Measurements from ENCODE around the gene TMEM51.
A peak's percentile ranks its signal among the peaks of the same experiment; 100 is the strongest.

TMEM51 gene

GRCh38 chr1:15155888-15156741 is 2.6 kb downstream of the TMEM51 start:
- Histone ChIP-seq H3K9me3 (ENCODE audit: control insufficient read depth in 1 of 2, low read length in 2 of 2) (no peaks in the 10 kb centered on the region), H3K36me3 (ENCODE audit: control insufficient read depth in 1 of 2, insufficient read depth in 2 of 2, low read length in 2 of 2) (no peaks in the 10 kb centered on the region), H3K4me1 (ENCODE audit: control insufficient read depth in 1 of 2, insufficient read depth in 2 of 2, low read length in 2 of 2) (peaks cover 28 to 63% of the 10 kb centered on the region in 2 donors), H3K4me3 (ENCODE audit: low read depth in 1 of 2, low read length in 2 of 2) (peak overlapping the region in 1 of 2 donors; percentile 40), H3K27me3 (ENCODE audit: low read depth, low read length) (no peaks in the 10 kb centered on the region), H3K27ac (ENCODE audit: low read length) (peak overlapping the region; percentile 72)

- H3K4me3 ChIP-seq (ENCODE audit: low read depth in 1 of 2, low read length in 2 of 2), result no peak overlapping the region
- H3K36me3 ChIP-seq (ENCODE audit: control insufficient read depth in 1 of 2, insufficient read depth in 2 of 2, low read length in 2 of 2), result no peaks in the 10 kb centered on the region
- peaks cover 28 to 55% of the 10 kb centered on the region in 2 donors for H3K4me1 ChIP-seq (ENCODE audit: control insufficient read depth in 1 of 2, insufficient read depth in 2 of 2, low read length in 2 of 2)
- no peaks in the 10 kb centered on the region for H3K27me3 ChIP-seq (ENCODE audit: low read depth, low read length)
- H3K9me3 ChIP-seq (ENCODE audit: control insufficient read depth in 1 of 2, low read length in 2 of 2), result no peaks in the 10 kb centered on the region
- H3K27ac ChIP-seq (ENCODE audit: low read length), result peak overlapping the region; percentile 72
Observed at GRCh38 chr1:15156807-15157380, 3.3 kb downstream of the TMEM51 start.

- peaks cover 28 to 51% of the 10 kb centered on the region in 2 donors for H3K4me1 ChIP-seq (ENCODE audit: control insufficient read depth in 1 of 2, insufficient read depth in 2 of 2, low read length in 2 of 2)
- H3K27ac ChIP-seq (ENCODE audit: low read length), result peak overlapping the region; percentile 72
- H3K4me3 ChIP-seq (ENCODE audit: low read depth in 1 of 2, low read length in 2 of 2), result no peak overlapping the region
Observed at GRCh38 chr1:15157524-15158399, 4.2 kb downstream of the TMEM51 start.

GRCh38 chr1:15158506-15159165 is 5.1 kb downstream of the TMEM51 start:
- Histone ChIP-seq H3K27me3 (ENCODE audit: low read depth, low read length) (no peaks in the 10 kb centered on the region), H3K27ac (ENCODE audit: low read length) (peak overlapping the region; percentile 61), H3K36me3 (ENCODE audit: control insufficient read depth in 1 of 2, insufficient read depth in 2 of 2, low read length in 2 of 2) (no peaks in the 10 kb centered on the region), H3K4me1 (ENCODE audit: control insufficient read depth in 1 of 2, insufficient read depth in 2 of 2, low read length in 2 of 2) (peaks cover 31 to 51% of the 10 kb centered on the region in 2 donors), H3K9me3 (ENCODE audit: control insufficient read depth in 1 of 2, low read length in 2 of 2) (no peaks in the 10 kb centered on the region), H3K4me3 (ENCODE audit: low read depth in 1 of 2, low read length in 2 of 2) (peak overlapping the region in 1 of 2 donors; percentile 43)

More at GRCh38 chr1:15157524-15158399, 4.2 kb downstream of the TMEM51 start:
- no peaks in the 10 kb centered on the region for H3K27me3 ChIP-seq (ENCODE audit: low read depth, low read length)
- H3K9me3 ChIP-seq (ENCODE audit: control insufficient read depth in 1 of 2, low read length in 2 of 2), result no peaks in the 10 kb centered on the region
- H3K36me3 ChIP-seq (ENCODE audit: control insufficient read depth in 1 of 2, insufficient read depth in 2 of 2, low read length in 2 of 2), result no peaks in the 10 kb centered on the region

- no peaks in the 10 kb centered on the region for H3K27me3 ChIP-seq (ENCODE audit: low read depth, low read length)
- peak overlapping the region; percentile 61 for H3K27ac ChIP-seq (ENCODE audit: low read length)
- H3K4me3 ChIP-seq (ENCODE audit: low read depth in 1 of 2, low read length in 2 of 2), result peak overlapping the region in 1 of 2 donors; percentile 43
- no peaks in the 10 kb centered on the region for H3K36me3 ChIP-seq (ENCODE audit: control insufficient read depth in 1 of 2, insufficient read depth in 2 of 2, low read length in 2 of 2)
- H3K9me3 ChIP-seq (ENCODE audit: control insufficient read depth in 1 of 2, low read length in 2 of 2), result no peaks in the 10 kb centered on the region
- H3K4me1 ChIP-seq (ENCODE audit: control insufficient read depth in 1 of 2, insufficient read depth in 2 of 2, low read length in 2 of 2), result peaks cover 31 to 48% of the 10 kb centered on the region in 2 donors
Observed at GRCh38 chr1:15159166-15159555, 5.6 kb downstream of the TMEM51 start.

GRCh38 chr1:15160626-15161025 is 7.1 kb downstream of the TMEM51 start:
- Histone ChIP-seq H3K4me1 (ENCODE audit: control insufficient read depth in 1 of 2, insufficient read depth in 2 of 2, low read length in 2 of 2) (peaks cover 28 to 34% of the 10 kb centered on the region in 2 donors), H3K27me3 (ENCODE audit: low read depth, low read length) (no peaks in the 10 kb centered on the region), H3K9me3 (ENCODE audit: control insufficient read depth in 1 of 2, low read length in 2 of 2) (no peaks in the 10 kb centered on the region), H3K27ac (ENCODE audit: low read length) (no peak overlapping the region), H3K4me3 (ENCODE audit: low read depth in 1 of 2, low read length in 2 of 2) (no peak overlapping the region), H3K36me3 (ENCODE audit: control insufficient read depth in 1 of 2, insufficient read depth in 2 of 2, low read length in 2 of 2) (no peaks in the 10 kb centered on the region)

GRCh38 chr1:15167386-15167785 is 13.8 kb downstream of the TMEM51 start:
- Histone ChIP-seq H3K27me3 (ENCODE audit: low read depth, low read length) (no peaks in the 10 kb centered on the region), H3K27ac (ENCODE audit: low read length) (no peak overlapping the region), H3K4me3 (ENCODE audit: low read depth in 1 of 2, low read length in 2 of 2) (no peak overlapping the region), H3K36me3 (ENCODE audit: control insufficient read depth in 1 of 2, insufficient read depth in 2 of 2, low read length in 2 of 2) (no peaks in the 10 kb centered on the region), H3K4me1 (ENCODE audit: control insufficient read depth in 1 of 2, insufficient read depth in 2 of 2, low read length in 2 of 2) (peaks cover 8 to 22% of the 10 kb centered on the region in 2 donors), H3K9me3 (ENCODE audit: control insufficient read depth in 1 of 2, low read length in 2 of 2) (no peaks in the 10 kb centered on the region)

GRCh38 chr1:15168479-15168878 is 14.9 kb downstream of the TMEM51 start:
- H3K4me3 ChIP-seq (ENCODE audit: low read depth in 1 of 2, low read length in 2 of 2), result no peak overlapping the region
- peak overlapping the region; percentile 19 for H3K27ac ChIP-seq (ENCODE audit: low read length)
- H3K27me3 ChIP-seq (ENCODE audit: low read depth, low read length), result no peaks in the 10 kb centered on the region
- H3K9me3 ChIP-seq (ENCODE audit: control insufficient read depth in 1 of 2, low read length in 2 of 2), result no peaks in the 10 kb centered on the region
- no peaks in the 10 kb centered on the region for H3K36me3 ChIP-seq (ENCODE audit: control insufficient read depth in 1 of 2, insufficient read depth in 2 of 2, low read length in 2 of 2)
- H3K4me1 ChIP-seq (ENCODE audit: control insufficient read depth in 1 of 2, insufficient read depth in 2 of 2, low read length in 2 of 2), result peaks cover 5 to 26% of the 10 kb centered on the region in 2 donors

- no peaks in the 10 kb centered on the region for H3K27me3 ChIP-seq (ENCODE audit: low read depth, low read length)
- no peak overlapping the region for H3K4me3 ChIP-seq (ENCODE audit: low read depth in 1 of 2, low read length in 2 of 2)
- H3K36me3 ChIP-seq (ENCODE audit: control insufficient read depth in 1 of 2, insufficient read depth in 2 of 2, low read length in 2 of 2), result no peaks in the 10 kb centered on the region
- no peaks in the 10 kb centered on the region for H3K9me3 ChIP-seq (ENCODE audit: control insufficient read depth in 1 of 2, low read length in 2 of 2)
- no peak overlapping the region for H3K27ac ChIP-seq (ENCODE audit: low read length)
- peaks cover 9 to 34% of the 10 kb centered on the region in 2 donors for H3K4me1 ChIP-seq (ENCODE audit: control insufficient read depth in 1 of 2, insufficient read depth in 2 of 2, low read length in 2 of 2)
Observed at GRCh38 chr1:15170071-15170470, 16.5 kb downstream of the TMEM51 start.

GRCh38 chr1:15171271-15171908 is 17.8 kb downstream of the TMEM51 start:
- Histone ChIP-seq H3K27ac (ENCODE audit: low read length) (peak overlapping the region; percentile 16), H3K4me1 (ENCODE audit: control insufficient read depth in 1 of 2, insufficient read depth in 2 of 2, low read length in 2 of 2) (peaks cover 9 to 34% of the 10 kb centered on the region in 2 donors), H3K9me3 (ENCODE audit: control insufficient read depth in 1 of 2, low read length in 2 of 2) (no peaks in the 10 kb centered on the region), H3K4me3 (ENCODE audit: low read depth in 1 of 2, low read length in 2 of 2) (no peak overlapping the region), H3K36me3 (ENCODE audit: control insufficient read depth in 1 of 2, insufficient read depth in 2 of 2, low read length in 2 of 2) (no peaks in the 10 kb centered on the region), H3K27me3 (ENCODE audit: low read depth, low read length) (no peaks in the 10 kb centered on the region)
